Esophagus squamous epithelium (tissue), 4 donors: Measurements from ENCODE around the gene IGSF5.

Source experiments
- CTCF ChIP-seq, 6 experiments: fragments of 450-650 bp in 4 of 6; fragments of 200-600 bp in 2 of 6; sonication (generic) in 2 of 6; IDR thresholded peaks; one replicate each; pipeline ENCODE4 v1.5.1; 2016 to 2019; ENCODE audit warnings: antibody characterized with exemption in 6 of 6, mild to moderate bottlenecking in 4 of 6, moderate library complexity in 4 of 6
- POLR2A ChIP-seq, 4 donors: fragments of 450-650 bp; IDR thresholded peaks; one replicate each; pipeline ENCODE4 v1.6.1; 2017; ENCODE audit warnings: antibody characterized with exemption in 4 of 4, mild to moderate bottlenecking in 4 of 4, moderate library complexity in 3 of 4

GRCh38 chr21:39809936-39810335 lies 65.0 kb downstream of the IGSF5 start:
- TF ChIP-seq POLR2A (IDR thresholded peaks at IDR 0.05) (no peak), CTCF (IDR thresholded peaks at IDR 0.05) (no peak)
